Osteoblast (primary cell): ENCODE results near the gene CCDC30. TPM values are rescaled to one million over a fixed set of nuclear protein-coding genes. Genes with fewer than 3 reads are reported as not detected.
A peak's percentile ranks its signal among the peaks of the same experiment; 100 is the strongest.

Experiments
- DNase-seq: peaks from one replicate; pipeline ENCODE4 v3.0.0; 2011; ENCODE audit warnings: low spot score, mixed read lengths; ENCODE audit not compliant: insufficient read length; ENCODE audit errors: missing footprints
- H2AFZ ChIP-seq: 2 replicates; pipeline ENCODE4 v1.6.0; 2011; ENCODE audit warnings: mild to moderate bottlenecking, low read length
- H3K27ac ChIP-seq: 2 replicates; pipeline ENCODE4 v1.5.1; 2011; ENCODE audit warnings: mild to moderate bottlenecking, low read depth, low read length, moderate library complexity
- H3K27me3 ChIP-seq: 2 replicates; pipeline ENCODE4 v1.6.0; 2012; ENCODE audit warnings: mild to moderate bottlenecking, control low read depth, inconsistent platforms, low read length, moderate library complexity; ENCODE audit not compliant: insufficient read depth
- H3K36me3 ChIP-seq: 2 replicates; pipeline ENCODE4 v1.5.1; 2011; ENCODE audit warnings: mild to moderate bottlenecking, low read length, control low read depth, moderate library complexity; ENCODE audit not compliant: insufficient read depth
- H3K4me1 ChIP-seq: 2 replicates; pipeline ENCODE4 v1.5.1; 2011; ENCODE audit warnings: mild to moderate bottlenecking, low read length, control low read depth, moderate library complexity; ENCODE audit not compliant: insufficient read depth
- H3K4me2 ChIP-seq: 2 replicates; pipeline ENCODE4 v1.6.0; 2011; ENCODE audit warnings: mild to moderate bottlenecking, low read length; ENCODE audit not compliant: insufficient read depth
- H3K4me3 ChIP-seq: fragments of 200-600 bp; sonication (generic); 3 replicates; pipeline ENCODE4 v1.5.1; 2012; ENCODE audit warnings: mild to moderate bottlenecking, low read length, inconsistent platforms; ENCODE audit not compliant: insufficient read depth
- H3K79me2 ChIP-seq: 2 replicates; pipeline ENCODE4 v1.6.0; 2012; ENCODE audit warnings: mild to moderate bottlenecking, low read length, control low read depth, inconsistent platforms; ENCODE audit not compliant: insufficient read depth
- H3K9me3 ChIP-seq: 2 replicates; pipeline ENCODE4 v1.5.1; 2011; ENCODE audit warnings: low read depth, low read length, control low read depth
- H4K20me1 ChIP-seq: 2 replicates; pipeline ENCODE4 v1.6.0; 2012; ENCODE audit warnings: mild to moderate bottlenecking, low read length, control low read depth; ENCODE audit not compliant: insufficient read depth
- total RNA-seq: library from RNA; depleted of rRNA; stranded (reverse); fragments of >200 nt; gene quantifications from 2 replicates; pipeline ENCODE4 v1.2.3, GENCODE V29; 2012
- TF ChIP-seq, protein P1 (sequence below): IDR thresholded peaks from 2 replicates; pipeline ENCODE4 v1.5.1; 2011; ENCODE audit warnings: mild to moderate bottlenecking, low read depth, low read length, moderate library complexity; ENCODE audit errors: extremely low read depth

Gene CCDC30
- total RNA-seq, 1 donor, result 4.0 TPM

DNA sequence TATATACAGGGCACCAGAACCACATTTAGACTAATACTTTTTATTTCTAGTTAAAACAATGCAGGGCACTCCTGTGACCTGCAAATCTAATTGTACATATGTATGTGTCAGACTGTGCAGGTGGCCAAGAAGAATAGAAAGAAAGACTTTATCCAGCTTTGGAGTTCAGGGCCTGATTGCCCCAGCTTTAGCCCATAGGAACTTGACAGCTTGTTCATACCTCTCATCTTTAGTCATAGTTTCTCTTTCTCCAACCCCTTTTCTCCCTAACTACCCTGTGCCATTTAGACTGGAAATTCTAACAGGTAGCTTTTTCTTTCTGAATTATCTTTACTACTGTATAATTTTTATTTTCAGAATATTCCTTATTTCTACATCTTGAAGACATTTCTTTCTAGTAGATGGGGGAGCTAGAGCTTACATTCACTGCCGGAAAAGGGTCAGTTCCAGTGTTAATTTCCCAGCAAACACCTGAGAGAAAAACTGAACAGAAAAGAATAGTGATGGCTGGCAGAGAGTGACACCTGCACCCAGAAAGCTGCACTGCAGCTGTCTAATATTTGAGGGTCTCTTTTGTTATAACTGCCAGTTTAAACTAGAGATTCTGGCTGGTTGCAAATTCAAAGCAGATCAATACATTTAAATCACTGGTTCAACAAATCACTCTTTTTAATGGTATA lies 227.5 kb downstream of the CCDC30 start:
- H2AFZ ChIP-seq, result no peak overlapping the region
- peaks cover 28% of the 10 kb centered on the region for H3K36me3 ChIP-seq
- H3K27me3 ChIP-seq, result no peaks in the 10 kb centered on the region
- peaks cover 100% of the 10 kb centered on the region for H3K79me2 ChIP-seq
- TF ChIP-seq, protein P1, sequence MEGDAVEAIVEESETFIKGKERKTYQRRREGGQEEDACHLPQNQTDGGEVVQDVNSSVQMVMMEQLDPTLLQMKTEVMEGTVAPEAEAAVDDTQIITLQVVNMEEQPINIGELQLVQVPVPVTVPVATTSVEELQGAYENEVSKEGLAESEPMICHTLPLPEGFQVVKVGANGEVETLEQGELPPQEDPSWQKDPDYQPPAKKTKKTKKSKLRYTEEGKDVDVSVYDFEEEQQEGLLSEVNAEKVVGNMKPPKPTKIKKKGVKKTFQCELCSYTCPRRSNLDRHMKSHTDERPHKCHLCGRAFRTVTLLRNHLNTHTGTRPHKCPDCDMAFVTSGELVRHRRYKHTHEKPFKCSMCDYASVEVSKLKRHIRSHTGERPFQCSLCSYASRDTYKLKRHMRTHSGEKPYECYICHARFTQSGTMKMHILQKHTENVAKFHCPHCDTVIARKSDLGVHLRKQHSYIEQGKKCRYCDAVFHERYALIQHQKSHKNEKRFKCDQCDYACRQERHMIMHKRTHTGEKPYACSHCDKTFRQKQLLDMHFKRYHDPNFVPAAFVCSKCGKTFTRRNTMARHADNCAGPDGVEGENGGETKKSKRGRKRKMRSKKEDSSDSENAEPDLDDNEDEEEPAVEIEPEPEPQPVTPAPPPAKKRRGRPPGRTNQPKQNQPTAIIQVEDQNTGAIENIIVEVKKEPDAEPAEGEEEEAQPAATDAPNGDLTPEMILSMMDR, result peak; percentile 10
- peak; percentile 77 for DNase-seq
- no peak overlapping the region for H3K4me3 ChIP-seq
- peaks cover 81% of the 10 kb centered on the region for H4K20me1 ChIP-seq
- H3K9me3 ChIP-seq, result no peaks in the 10 kb centered on the region
- no peak overlapping the region for H3K27ac ChIP-seq
- H3K4me1 ChIP-seq, result peaks cover 10% of the 10 kb centered on the region
- no peak overlapping the region for H3K4me2 ChIP-seq

DNA sequence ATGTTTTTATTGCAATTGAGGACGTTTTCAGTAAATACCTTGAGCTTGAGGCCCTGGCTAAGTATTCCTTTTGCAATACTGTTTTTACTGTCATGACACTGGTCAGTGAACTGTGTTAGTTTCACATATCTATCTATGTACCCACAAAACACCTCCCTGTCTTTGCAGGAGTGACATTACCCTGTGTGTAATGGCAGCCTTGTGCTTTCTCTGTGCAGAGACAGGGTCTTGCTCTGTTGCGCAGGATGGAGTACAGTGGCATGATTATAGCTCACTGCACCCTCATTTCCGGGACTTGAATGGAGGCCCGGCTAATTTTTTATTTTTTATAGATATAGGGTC lies 228.0 kb downstream of the CCDC30 start:
- Histone ChIP-seq H3K36me3 (peaks cover 32% of the 10 kb centered on the region), H3K4me1 (peaks cover 5% of the 10 kb centered on the region), H3K4me3 (no peak overlapping the region), H2AFZ (no peak overlapping the region), H4K20me1 (peaks cover 81% of the 10 kb centered on the region), H3K27ac (no peak overlapping the region), H3K4me2 (no peak overlapping the region), H3K79me2 (peaks cover 100% of the 10 kb centered on the region), H3K27me3 (no peaks in the 10 kb centered on the region), H3K9me3 (no peaks in the 10 kb centered on the region)
- no peak for DNase-seq
- TF ChIP-seq, protein P1, result no peak

DNA sequence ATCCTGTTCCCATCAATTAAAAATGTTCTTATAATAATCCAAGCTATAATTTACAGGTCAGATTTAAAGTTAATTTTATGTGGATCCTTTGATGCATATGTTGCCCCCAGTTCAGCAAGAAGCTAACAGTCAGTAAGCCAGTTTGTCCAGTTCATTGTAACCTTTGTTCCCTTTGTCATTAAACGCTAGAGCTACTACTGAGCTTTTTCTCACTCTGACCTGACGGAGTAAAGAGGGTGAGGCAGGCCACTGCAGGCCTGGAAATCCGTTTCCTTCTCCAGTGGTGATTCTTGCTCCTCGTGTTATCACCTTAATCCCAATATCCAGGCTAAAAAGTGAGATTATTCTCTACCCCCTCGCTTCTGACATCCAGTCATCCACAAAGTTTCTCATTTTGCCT lies 229.4 kb downstream of the CCDC30 start:
- Histone ChIP-seq H3K79me2 (peaks cover 99% of the 10 kb centered on the region), H4K20me1 (peaks cover 74% of the 10 kb centered on the region), H3K9me3 (no peaks in the 10 kb centered on the region), H3K4me1 (no peaks in the 10 kb centered on the region), H2AFZ (no peak overlapping the region), H3K4me2 (no peak overlapping the region), H3K4me3 (no peak overlapping the region), H3K27me3 (no peaks in the 10 kb centered on the region), H3K36me3 (peaks cover 46% of the 10 kb centered on the region), H3K27ac (peak overlapping the region; percentile 13)
- TF ChIP-seq, protein P1, result no peak
- DNase-seq, result no peak

DNA sequence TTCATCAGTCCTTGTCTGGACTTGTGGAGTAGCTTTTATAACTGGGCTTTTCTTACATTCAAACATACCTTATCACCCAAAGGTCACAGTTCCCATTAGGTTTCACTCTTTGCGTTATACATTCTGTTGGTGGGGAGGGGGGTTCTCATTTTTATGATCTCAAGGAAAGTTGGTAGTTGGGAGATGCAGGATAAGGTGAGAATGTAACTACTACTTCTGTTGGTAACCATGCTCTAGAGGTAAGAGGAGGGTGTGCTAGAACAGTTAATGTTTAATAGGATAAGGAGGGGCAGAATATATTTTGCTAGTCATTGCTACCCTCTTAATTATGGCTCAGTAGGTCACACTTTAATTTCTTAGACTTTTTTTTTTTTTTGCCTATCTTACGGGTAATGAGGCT lies 229.8 kb downstream of the CCDC30 start:
- Histone ChIP-seq H3K4me3 (no peak overlapping the region), H3K27ac (peak overlapping the region; percentile 13), H3K4me1 (no peaks in the 10 kb centered on the region), H3K27me3 (no peaks in the 10 kb centered on the region), H3K9me3 (no peaks in the 10 kb centered on the region), H3K79me2 (peaks cover 99% of the 10 kb centered on the region), H4K20me1 (peaks cover 70% of the 10 kb centered on the region), H2AFZ (no peak overlapping the region), H3K36me3 (peaks cover 46% of the 10 kb centered on the region), H3K4me2 (no peak overlapping the region)
- no peak for DNase-seq
- TF ChIP-seq, protein P1, result no peak
